Activated CD4-positive, alpha-beta T cell treated with anti-CD3 and anti-CD28 coated beads, Interleukin-2, amount 10 ng/mL, durations not matched to agents 7 days and 5 days (primary cell): Measurements from ENCODE around the gene DOP1B. TPM values are rescaled to one million over a fixed set of nuclear protein-coding genes. Genes with fewer than 3 reads are reported as not detected.

Source experiments
- CTCF ChIA-PET: fragments of 350-600 bp; sonication (Branson Sonifier 250); formaldehyde crosslinking; loops from one replicate; lab custom pipeline; 2021; ENCODE audit warnings: antibody characterized with exemption; lab: Charles Lee
- POLR2A ChIA-PET: fragments of 350-600 bp; sonication (Branson Sonifier 250); formaldehyde crosslinking; loops from one replicate; lab custom pipeline; 2021; ENCODE audit warnings: antibody characterized with exemption; lab: Charles Lee
- DNase-seq: peaks from one replicate; pipeline ENCODE4 v3.0.0-alpha.2; 2020
- H3K27ac Mint-ChIP-seq: one replicate; pipeline ENCODE4 v1.8.0; 2021; ENCODE audit warnings: mild to moderate bottlenecking, moderate library complexity, mixed read lengths
- H3K27me3 Mint-ChIP-seq: one replicate; pipeline ENCODE4 v1.8.0; 2021; ENCODE audit warnings: mixed read lengths
- H3K36me3 Mint-ChIP-seq: one replicate; pipeline ENCODE4 v1.8.0; 2021; ENCODE audit warnings: low read depth, mixed read lengths
- H3K4me1 Mint-ChIP-seq: one replicate; pipeline ENCODE4 v1.8.0; 2021; ENCODE audit warnings: mixed read lengths
- H3K4me3 Mint-ChIP-seq: one replicate; pipeline ENCODE4 v1.8.0; 2021; ENCODE audit warnings: mild to moderate bottlenecking, moderate library complexity, mixed read lengths
- H3K9me3 Mint-ChIP-seq: one replicate; pipeline ENCODE4 v1.8.0; 2021; ENCODE audit warnings: mixed read lengths
- total RNA-seq, 2 experiments: library from RNA; stranded (reverse); gene quantifications; one replicate each; pipeline ENCODE4 v1.2.3, GENCODE V29; 2021

The DOP1B gene
- total RNA-seq, 2 experiments from 2014 or later, result 24.6 to 24.7 TPM

- Mint-ChIP-seq H3K4me3 (peak overlapping the region; percentile 38), H3K4me1 (peaks cover 57% of the 10 kb centered on the region), H3K27me3 (no peaks in the 10 kb centered on the region), H3K9me3 (peaks cover 3% of the 10 kb centered on the region), H3K36me3 (peaks cover 39% of the 10 kb centered on the region), H3K27ac (peak overlapping the region; percentile 89)
- DNase-seq, result peak; percentile 49
- POLR2A ChIA-PET, result no interaction called here
- CTCF ChIA-PET, result no interaction called here
These were observed 11.4 kb upstream of the DOP1B start for GRCh38 chr21:36145259-36145658.

DNA sequence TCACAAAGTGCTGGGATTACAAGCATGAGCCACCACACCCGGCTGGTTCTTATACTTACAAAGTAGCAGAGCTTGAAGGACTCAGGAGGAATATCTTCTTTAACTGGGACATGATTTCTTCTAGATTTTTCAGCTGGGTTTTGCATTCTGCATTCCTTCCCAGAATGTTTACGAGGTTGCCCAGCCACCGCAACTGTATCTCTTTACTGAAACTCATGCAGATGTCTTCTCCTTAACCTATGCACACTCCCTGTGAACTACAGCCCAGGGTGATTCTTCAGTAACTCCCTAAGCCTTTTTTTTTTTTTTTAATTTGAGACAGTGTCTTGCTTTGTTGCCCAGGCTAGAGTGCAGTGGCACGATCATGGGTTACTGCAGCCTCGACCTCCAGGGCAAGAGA, 8.7 kb upstream of the DOP1B start:
- Mint-ChIP-seq H3K4me3 (no peak overlapping the region), H3K36me3 (peaks cover 30% of the 10 kb centered on the region), H3K27ac (peak overlapping the region; percentile 68), H3K4me1 (peaks cover 54% of the 10 kb centered on the region), H3K27me3 (no peaks in the 10 kb centered on the region), H3K9me3 (peaks cover 3% of the 10 kb centered on the region)
- POLR2A ChIA-PET, result no interaction called here
- no peak for DNase-seq
- CTCF ChIA-PET, result interaction anchor here (1.0 kb wide), 1 partner anchor 26 kb away, joined by 4 read pairs; no protein-coding TSS in a partner anchor

GRCh38 chr21:36148886-36149285, 7.7 kb upstream of the DOP1B start:
- H3K36me3 Mint-ChIP-seq, result peaks cover 27% of the 10 kb centered on the region
- no peak overlapping the region for H3K4me3 Mint-ChIP-seq
- no peaks in the 10 kb centered on the region for H3K27me3 Mint-ChIP-seq
- DNase-seq, result no peak
- H3K9me3 Mint-ChIP-seq, result peaks cover 3% of the 10 kb centered on the region
- CTCF ChIA-PET, result interaction anchor here (2.0 kb wide), 1 partner anchor 61 kb away, joined by 7 read pairs; no protein-coding TSS in a partner anchor
- POLR2A ChIA-PET, result no interaction called here
- H3K4me1 Mint-ChIP-seq, result peaks cover 60% of the 10 kb centered on the region
- H3K27ac Mint-ChIP-seq, result no peak overlapping the region

DNA sequence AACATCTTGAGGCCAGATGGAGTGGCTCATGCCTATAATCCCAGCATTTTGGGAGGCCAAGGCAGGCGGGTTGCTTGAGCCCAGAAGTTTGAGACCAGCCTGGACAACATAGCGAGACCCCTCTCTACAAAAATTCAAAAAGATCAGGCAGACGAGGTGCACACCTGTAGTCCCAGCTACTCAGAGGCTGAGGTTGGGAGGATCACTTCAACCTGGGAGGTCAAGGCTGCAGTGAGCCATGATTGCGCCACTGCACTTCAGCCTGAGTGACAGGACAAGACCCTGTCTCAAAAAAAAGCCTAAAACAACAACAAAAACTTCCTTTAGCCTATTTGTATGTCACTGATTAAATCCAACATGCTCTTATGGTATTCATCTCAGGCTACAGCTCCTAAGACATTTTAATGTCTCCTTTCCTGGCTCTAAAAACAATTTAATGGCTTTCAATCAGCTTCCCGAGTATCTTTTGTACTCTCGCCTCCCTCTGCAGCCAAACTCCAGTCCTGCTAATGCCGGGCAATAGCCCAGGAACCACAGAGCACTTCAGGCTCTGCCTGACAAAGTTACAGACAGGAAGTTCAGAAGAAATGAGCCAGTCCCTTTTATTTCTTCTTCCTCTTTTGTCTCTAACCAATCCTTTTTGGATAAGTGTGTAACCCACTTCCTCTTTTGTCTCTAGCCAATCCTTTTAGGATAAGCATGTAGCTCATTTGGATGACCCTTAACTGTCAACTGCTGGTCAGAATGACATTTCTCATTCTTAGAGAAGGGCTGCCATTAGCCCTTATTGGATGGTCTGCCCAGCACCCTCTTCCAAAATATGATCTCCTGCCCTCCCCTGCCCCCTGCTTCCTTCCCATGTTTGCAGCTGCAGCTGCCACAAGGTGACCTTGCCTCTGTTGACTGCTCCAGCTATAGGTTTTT, 6.6 kb upstream of the DOP1B start:
- Mint-ChIP-seq H3K27ac (peak overlapping the region; percentile 88), H3K4me1 (peaks cover 58% of the 10 kb centered on the region), H3K4me3 (peak overlapping the region; percentile 31), H3K27me3 (no peaks in the 10 kb centered on the region), H3K36me3 (peaks cover 23% of the 10 kb centered on the region), H3K9me3 (peaks cover 3% of the 10 kb centered on the region)
- DNase-seq, result no peak
- CTCF ChIA-PET, result interaction anchor here (1.2 to 2.0 kb wide), 3 partner anchors 9 to 60 kb away, joined by 3 to 7 read pairs (median 6); no protein-coding TSS in a partner anchor
- POLR2A ChIA-PET, result no interaction called here

DNA sequence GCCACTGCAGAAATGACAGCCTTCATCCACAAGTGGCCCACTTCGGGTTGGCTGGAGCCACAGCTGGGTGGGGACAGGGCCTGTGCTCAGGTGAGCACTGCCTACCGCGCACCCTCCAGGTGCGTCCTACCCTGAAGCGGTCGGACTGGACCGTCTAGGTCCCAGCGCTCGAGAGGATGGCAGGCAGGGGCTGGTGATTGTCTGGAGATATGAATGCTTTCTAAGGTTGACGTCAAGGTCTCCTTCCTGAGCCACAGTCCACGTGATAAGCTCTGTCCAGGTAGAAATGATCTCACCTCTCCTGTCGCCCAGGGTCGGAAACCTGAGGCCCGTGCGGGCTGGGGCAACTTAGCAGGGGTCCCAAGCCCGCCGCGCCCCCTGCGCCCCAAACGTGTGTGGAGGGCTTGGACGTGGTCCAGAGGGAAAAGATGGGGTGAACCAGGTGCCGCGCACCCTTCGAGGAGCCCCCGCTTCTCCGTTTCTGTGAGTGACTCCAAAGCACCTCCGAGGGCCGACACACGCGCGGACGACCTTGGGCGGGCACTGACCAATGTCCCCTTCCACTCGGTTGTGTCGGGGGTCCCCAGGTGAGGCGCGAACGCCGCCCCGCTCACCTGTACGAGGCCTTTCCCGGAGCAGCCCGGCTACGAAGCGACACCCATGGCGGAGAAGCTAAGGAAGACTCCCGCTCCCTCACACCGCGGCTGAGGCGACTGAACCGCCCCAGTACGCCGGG, 853 bp upstream of the DOP1B start:
- Mint-ChIP-seq H3K36me3 (peaks cover 9% of the 10 kb centered on the region), H3K9me3 (no peaks in the 10 kb centered on the region), H3K27me3 (no peaks in the 10 kb centered on the region), H3K4me3 (peak overlapping the region; percentile 80), H3K27ac (peak overlapping the region; percentile 64), H3K4me1 (peaks cover 40% of the 10 kb centered on the region)
- CTCF ChIA-PET, result interaction anchor here (0.8 to 1.6 kb wide), 5 partner anchors 12 to 164 kb away, joined by 3 to 7 read pairs (median 3); partner anchors contain the start of gene MORC3
- peak; percentile 13 for DNase-seq
- POLR2A ChIA-PET, result no interaction called here

DNA sequence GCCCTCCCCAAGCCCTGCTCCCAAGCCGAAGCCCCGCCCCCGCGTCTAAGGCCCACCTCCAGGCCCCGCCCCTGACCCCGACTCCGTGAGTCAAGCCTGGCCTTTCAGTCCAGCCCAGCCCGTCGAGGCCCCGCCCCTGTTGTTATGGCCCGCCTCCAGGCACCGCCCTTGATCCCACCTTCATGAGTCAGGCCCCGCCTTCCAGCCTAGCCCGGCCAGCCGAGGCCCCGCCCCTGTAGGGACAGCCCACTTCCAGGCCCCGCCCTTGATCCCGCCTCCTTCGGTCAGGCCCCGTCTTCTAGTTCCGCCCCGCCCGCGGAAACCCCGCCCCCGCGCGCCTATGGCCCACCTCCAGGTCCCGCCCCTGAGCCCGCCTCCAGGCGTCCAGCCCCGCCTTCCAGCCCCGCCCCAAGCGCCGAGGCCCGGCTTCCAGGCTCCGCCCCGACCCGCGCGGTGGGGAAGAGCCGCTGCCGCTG, 247 bp upstream of the DOP1B start:
- no peaks in the 10 kb centered on the region for H3K9me3 Mint-ChIP-seq
- POLR2A ChIA-PET, result no interaction called here
- H3K4me3 Mint-ChIP-seq, result peak overlapping the region; percentile 80
- DNase-seq, result peak; percentile 100
- CTCF ChIA-PET, result interaction anchor here (1.3 to 1.6 kb wide), 2 partner anchors 15 to 164 kb away, joined by 3 to 7 read pairs; partner anchors contain the start of gene MORC3
- H3K36me3 Mint-ChIP-seq, result peaks cover 7% of the 10 kb centered on the region
- peak overlapping the region; percentile 69 for H3K27ac Mint-ChIP-seq
- no peaks in the 10 kb centered on the region for H3K27me3 Mint-ChIP-seq
- peaks cover 34% of the 10 kb centered on the region for H3K4me1 Mint-ChIP-seq

GRCh38 chr21:36159356-36159921, 2.8 kb downstream of the DOP1B start:
- Mint-ChIP-seq H3K4me3 (no peak overlapping the region), H3K36me3 (peaks cover 15% of the 10 kb centered on the region), H3K27me3 (no peaks in the 10 kb centered on the region), H3K9me3 (no peaks in the 10 kb centered on the region), H3K4me1 (peaks cover 39% of the 10 kb centered on the region), H3K27ac (no peak overlapping the region)
- no peak for DNase-seq
- CTCF ChIA-PET, result interaction anchor here (0.6 to 1.4 kb wide), 3 partner anchors 51 to 289 kb away, joined by 3 to 5 read pairs (median 4); partner anchors contain the start of gene MORC3
- POLR2A ChIA-PET, result no interaction called here

- ChIA-PET POLR2A (no interaction called here), CTCF (interaction anchor here (0.7 kb wide), 1 partner anchor 36 kb away, joined by 4 read pairs; no protein-coding TSS in a partner anchor)
- Mint-ChIP-seq H3K4me3 (no peak overlapping the region), H3K36me3 (peaks cover 19% of the 10 kb centered on the region), H3K9me3 (no peaks in the 10 kb centered on the region), H3K4me1 (peaks cover 31% of the 10 kb centered on the region), H3K27ac (no peak overlapping the region), H3K27me3 (no peaks in the 10 kb centered on the region)
- no peak for DNase-seq
These were observed 4.2 kb downstream of the DOP1B start for GRCh38 chr21:36160850-36161178.

GRCh38 chr21:36162631-36163030, 6.0 kb downstream of the DOP1B start:
- peaks cover 27% of the 10 kb centered on the region for H3K36me3 Mint-ChIP-seq
- CTCF ChIA-PET, result interaction anchor here (1.6 to 2.3 kb wide), 2 partner anchors 11 to 14 kb away, joined by 3 to 16 read pairs; no protein-coding TSS in a partner anchor
- no peak overlapping the region for H3K27ac Mint-ChIP-seq
- no peak overlapping the region for H3K4me3 Mint-ChIP-seq
- no peaks in the 10 kb centered on the region for H3K9me3 Mint-ChIP-seq
- H3K27me3 Mint-ChIP-seq, result no peaks in the 10 kb centered on the region
- peaks cover 27% of the 10 kb centered on the region for H3K4me1 Mint-ChIP-seq
- POLR2A ChIA-PET, result no interaction called here
- DNase-seq, result no peak

DNA sequence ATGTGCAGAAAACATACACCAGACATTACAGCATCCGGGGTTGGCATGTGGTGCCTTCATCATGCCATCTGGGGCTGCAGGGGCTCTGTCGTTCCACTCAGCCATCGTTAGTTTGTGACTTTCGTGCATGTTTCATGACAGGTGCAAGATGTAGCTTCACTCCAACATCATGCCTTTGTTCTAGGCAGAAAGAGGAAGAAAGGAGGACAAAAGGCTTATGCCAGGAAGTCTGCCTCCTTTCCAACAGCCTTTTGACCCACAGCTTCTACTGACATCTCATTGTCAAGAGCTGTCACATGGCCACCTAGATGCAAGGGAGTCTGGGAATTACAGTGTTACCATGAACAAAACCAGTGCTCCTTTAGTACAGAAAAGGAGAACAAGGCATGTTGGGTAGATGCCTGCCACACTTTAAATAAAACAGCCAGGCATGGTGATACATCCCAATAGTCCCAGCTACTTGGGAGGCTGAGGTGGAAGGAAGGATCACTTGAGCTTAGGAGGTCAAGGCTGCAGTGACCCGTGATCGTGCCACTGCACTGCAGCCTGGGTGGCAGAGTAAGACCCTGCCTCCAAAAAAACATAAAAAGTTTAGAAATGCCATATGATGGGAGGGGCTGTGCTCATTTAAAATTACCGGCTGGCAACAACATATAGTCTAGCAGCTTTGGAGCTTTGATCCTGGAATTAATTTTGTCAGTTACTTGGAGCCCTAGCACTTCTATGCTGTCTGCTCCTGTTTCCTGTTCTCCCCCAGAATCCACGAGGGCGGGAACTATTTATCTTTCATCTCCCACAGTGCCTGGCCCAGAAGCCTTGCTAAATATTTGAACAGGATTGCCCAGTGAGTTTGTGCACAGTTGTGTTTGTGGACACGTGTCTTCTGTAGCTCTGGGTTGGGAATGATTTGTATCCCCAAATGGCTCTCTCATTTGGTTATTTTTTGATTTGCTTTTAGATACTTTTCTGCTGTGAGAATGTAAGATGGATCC, 7.4 kb downstream of the DOP1B start:
- no peak for DNase-seq
- CTCF ChIA-PET, result interaction anchor here (1.2 to 2.3 kb wide), 5 partner anchors 9 to 26 kb away, joined by 3 to 16 read pairs (median 3); no protein-coding TSS in a partner anchor
- H3K4me1 Mint-ChIP-seq, result peaks cover 20% of the 10 kb centered on the region
- no peak overlapping the region for H3K4me3 Mint-ChIP-seq
- H3K27me3 Mint-ChIP-seq, result no peaks in the 10 kb centered on the region
- H3K36me3 Mint-ChIP-seq, result peaks cover 34% of the 10 kb centered on the region
- POLR2A ChIA-PET, result interaction anchor here (0.7 kb wide), 1 partner anchor 799 kb away, joined by 3 read pairs; no protein-coding TSS in a partner anchor
- no peaks in the 10 kb centered on the region for H3K9me3 Mint-ChIP-seq
- H3K27ac Mint-ChIP-seq, result no peak overlapping the region

DNA sequence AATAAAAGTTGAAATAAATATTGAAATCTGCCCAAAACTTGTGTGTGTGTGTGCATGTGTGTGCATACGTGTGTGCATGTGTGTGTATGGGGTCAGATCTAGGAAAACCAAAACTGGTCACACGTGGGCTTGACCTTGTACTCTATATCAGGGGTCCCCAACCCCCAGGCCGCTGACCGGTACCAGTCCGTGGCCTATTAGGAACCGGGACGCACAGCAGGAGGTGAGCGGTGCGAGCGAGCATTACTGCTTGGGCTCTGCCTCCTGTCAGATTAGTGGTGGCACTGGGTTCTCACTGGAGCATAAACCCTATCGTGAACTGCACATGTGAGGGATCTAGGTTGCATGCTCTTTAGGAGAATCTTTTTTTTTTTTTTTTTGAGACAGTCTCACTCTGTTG, 8.7 kb downstream of the DOP1B start:
- ChIA-PET CTCF (interaction anchor here (1.6 kb wide), 1 partner anchor 22 kb away, joined by 3 read pairs; no protein-coding TSS in a partner anchor), POLR2A (no interaction called here)
- peaks cover 22% of the 10 kb centered on the region for H3K4me1 Mint-ChIP-seq
- no peak for DNase-seq
- peaks cover 39% of the 10 kb centered on the region for H3K36me3 Mint-ChIP-seq
- no peaks in the 10 kb centered on the region for H3K27me3 Mint-ChIP-seq
- H3K27ac Mint-ChIP-seq, result no peak overlapping the region
- no peaks in the 10 kb centered on the region for H3K9me3 Mint-ChIP-seq
- H3K4me3 Mint-ChIP-seq, result no peak overlapping the region
